MV-4-11 (cell line): ENCODE data around the gene CDKL5.
A peak's percentile ranks its signal among the peaks of the same experiment; 100 is the strongest.

ENCODE experiments used
- DNase-seq: peaks from one replicate; lab custom pipeline; 2025; lab: John Stamatoyannopoulos, UW

Gene CDKL5

DNA sequence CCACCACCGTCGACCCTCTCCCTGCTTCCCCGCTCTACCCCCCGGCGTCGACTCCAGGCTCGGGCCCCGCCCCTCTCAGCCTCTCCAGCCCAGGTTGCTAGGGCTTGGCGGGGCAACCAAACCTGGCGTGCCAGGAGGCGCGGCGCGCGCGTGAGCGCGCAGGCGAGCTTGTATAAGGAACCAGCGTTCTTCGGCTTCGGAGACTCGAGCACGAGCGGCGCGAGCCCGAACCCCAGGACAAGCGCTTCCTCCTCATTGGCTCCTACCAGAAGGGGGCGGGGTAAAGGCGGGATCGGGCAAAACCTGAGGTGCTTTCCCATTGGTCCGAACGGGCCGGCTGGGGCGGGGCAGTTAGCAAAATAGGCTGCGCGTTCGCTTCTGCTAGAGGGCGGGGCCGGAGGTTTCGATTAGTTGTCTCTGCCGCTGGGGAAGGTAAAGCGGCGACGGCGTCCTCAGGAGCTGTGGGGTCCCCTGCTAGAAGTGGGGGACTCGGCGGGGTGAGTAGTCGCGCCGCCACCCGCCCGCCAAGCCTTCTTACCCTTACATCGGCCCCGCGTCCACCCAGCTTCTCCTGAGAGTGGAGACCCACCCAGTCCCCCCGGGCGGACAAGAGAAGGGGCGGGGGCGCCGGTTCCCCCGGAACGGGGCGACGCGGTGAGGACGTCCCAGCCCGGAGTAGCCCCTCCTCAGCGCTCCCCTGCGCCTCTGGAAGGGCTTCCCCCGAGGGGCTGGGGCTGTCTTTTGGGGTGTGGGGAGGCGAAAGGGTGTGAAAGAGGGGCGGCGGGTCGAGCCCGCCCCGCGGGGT, at the start of gene CDKL5:
Gene CDKL5, plus strand, starts transcription at position 410 of the 805 bp plus-strand sequence. CDS start 81,489 bp downstream, outside the sequence.
- DNase-seq = peak; percentile 93

DNA sequence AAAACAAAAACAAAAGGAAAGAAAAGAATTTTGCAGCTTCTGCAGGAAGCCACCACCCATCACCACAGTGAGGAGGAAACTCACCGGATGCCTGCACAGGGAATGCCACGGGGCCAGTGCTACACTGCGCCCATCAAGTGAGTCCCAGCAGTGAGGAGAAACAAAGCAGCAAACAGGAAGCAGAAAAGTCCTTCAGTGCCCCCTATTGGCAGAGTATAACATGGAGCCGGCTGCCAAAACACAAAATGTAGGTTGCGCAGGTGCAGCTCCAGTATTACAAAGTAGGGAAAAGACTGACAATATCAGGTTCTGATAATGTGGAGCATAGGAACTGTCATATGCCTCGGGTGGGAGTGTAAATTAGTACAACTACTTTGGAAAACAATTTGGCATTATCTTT, 47.6 kb upstream of the CDKL5 start:
- DNase-seq = peak; percentile 25

DNA sequence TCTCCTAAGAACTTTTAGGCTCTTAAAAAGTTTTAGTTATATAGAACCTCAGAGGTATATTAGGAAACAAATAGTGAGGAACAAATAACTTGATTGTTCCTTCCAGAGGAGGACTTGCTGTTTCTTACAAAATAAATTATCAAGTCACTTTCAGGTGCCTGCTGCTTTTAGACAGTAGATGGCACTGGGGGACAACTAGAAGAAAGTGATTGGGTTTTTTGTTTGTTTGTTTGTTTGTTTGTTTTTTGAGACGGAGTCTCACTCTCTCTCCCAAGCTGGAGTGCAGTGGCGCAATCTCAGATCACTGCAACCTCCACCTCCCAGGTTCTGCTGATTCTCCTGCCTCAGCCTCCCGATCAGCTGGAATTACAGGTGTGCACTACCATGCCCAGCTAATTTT, 35.4 kb upstream of the CDKL5 start:
- DNase-seq = no peak

DNA sequence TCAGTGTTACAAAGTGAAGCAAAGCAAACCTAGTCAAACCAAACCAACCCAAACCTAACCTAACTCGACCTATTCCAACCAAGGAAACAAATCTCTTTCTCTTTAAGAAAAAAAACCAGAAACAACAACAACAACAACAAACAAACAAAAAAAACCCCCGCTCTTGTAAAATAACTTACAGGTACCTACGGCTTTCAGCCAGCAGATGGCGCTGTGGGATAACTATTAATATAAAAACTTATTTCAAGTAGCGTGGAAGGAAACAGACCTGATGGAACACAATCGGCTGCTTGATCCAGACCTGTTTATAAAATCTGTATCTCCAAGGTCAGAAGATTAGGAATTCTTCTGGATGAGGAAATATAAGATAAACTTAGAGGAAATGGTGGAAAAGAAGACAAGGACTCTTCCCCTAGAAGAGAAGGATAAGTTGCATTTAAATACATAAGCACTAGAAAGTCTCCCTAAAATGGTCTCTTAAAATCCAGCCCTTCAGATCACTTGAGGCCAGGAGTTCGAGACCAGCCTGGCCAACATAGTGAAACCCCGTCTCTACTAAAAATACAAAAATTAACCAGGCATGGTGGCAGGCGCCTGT, 34.4 kb upstream of the CDKL5 start:
- peak; percentile 35 for DNase-seq

DNA sequence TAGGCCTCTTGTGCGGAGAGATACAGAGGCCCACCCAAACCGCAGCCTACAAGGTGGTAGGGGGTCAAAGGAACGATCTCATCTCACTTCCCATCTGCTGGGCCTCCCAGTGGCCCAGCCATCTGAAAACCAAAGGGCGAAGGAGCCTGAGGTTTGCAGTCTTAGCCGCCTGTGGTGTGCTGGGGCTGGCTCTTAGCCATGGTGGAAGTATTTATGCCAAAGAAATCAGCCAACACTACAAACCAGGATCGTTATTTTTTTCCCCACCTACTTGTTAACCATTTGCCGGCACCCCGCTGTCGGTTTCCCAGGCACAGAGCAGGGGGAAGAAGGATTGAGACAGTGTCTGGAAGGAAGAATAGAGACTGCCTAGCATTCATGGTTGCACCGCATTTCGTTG, 30.9 kb upstream of the CDKL5 start:
- no peak for DNase-seq

DNA sequence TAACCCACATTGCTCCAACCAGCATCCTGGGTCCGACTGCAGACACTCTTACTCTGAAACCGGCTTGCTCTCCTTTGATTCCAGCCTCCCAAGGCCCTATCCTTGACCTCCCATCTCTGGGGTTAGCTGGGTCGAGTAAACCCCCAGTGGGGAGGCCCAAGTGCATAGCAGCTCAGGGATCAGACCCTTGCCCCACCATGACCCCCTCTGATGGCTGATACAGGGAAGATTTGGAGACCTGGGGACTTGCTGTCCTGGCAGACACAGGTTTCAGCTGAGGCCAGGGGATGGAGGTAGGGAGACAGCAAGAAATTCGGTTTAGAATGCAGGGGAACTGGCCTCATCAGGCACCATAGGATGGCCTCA, 23.6 kb upstream of the CDKL5 start:
- DNase-seq = no peak

DNA sequence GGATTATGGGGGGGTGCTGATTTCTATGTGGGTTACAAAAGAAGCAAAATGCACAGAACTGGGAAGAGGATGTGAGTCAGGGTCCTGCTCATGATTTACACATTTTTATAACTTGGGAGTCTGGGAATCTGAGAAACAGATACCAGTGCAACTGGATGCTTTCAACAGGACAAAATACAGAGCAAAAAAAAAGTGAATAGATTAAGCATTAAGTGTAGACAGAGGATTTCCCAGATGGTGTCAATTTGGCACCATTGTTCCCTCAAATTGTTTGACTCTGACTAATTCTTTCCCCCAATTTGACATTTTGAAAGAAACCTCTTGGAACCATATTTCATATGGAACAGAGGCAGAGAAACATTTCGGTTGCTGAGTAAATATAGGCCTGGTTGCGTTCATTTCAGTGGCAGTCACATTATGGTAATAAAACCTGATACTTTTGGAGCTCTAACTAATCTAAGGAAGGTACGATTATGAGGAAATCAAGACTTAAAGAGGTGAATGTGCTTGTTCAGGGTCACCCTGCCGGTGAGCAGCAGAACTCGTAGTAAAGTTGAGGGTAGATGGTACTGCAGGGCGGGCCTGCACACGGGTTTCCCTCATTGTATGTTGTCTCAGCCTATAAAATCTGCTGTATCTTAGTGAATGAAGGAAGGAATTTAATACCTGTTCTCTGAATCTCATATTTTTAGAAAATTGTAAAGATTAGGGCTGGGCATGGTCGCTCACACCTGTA, 18.7 kb upstream of the CDKL5 start:
- DNase-seq = no peak

DNA sequence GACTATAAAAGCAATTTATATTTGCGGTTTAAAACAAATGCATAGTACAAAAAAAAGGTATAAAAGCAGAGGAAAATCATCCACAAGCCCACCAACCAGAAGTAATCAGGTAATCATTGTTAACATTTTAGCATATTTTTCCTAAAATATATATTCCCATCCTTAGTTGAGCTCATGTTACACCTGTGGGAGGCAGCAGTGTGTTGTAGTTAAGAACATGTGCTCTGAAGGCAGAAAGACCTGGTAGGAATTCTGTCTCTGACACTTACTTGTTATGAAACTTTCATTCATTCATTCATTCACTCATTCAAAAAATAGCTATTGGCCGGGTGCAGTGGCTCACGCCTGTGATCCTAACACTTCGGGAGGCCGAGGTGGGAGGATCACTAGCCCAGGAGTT, 15.4 kb upstream of the CDKL5 start:
- DNase-seq = peak; percentile 6

DNA sequence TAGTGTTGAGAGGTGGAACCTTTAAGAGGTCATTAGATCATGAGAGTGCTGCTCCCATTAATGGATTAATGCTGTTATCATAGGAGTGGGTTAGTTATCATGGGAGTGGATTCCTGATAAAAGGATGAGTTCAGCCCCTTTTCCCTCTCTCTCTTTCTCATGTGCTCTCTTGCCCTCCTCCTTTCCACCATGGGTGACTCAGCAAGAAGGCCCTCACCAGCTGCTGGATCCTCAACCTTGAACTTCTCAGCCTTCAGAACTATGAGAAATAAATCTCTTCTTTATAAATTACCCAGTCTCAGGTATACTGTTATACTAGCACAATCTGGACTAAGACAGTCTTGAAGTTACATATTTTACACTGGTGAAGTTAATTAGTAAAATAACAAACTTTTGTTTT, 10.0 kb upstream of the CDKL5 start:
- no peak for DNase-seq

DNA sequence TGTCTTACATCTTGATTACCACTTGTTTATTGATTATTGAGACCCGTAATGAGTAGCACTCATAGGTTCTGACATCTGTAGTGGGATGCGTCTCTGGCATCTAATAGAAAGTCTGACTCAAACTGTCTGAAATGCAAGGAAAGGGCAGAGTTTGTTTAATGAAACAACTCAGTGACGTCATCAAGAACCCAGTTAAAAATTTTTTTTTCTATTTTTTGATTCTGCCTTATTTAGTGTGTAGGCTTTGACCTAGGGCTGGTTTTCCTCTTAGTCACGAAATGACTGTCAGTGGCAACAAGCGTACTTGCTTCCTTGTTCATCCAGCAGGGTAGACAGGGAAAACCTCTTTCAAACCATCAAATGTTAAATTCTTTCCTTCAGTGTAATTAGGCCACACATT, 3.1 kb upstream of the CDKL5 start:
- DNase-seq = no peak

DNA sequence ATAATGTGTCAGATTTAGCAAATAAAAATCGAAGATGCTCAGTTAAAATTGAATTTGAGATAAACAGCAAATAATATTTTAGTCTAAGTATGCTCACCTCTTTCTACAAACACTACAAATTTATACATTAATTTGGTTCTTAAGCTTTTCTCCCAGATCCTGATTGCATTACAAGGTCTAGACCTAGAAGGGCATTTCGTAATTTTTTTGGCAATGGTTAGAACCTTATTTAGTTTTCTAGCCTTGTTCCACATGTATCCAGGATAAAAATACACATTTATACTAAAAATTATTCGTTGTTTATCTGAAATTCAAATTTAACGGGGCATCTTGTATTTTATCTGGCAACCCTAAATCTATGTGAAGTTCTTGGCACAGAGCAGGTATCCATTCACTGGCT, 2.5 kb upstream of the CDKL5 start:
- DNase-seq = no peak

DNA sequence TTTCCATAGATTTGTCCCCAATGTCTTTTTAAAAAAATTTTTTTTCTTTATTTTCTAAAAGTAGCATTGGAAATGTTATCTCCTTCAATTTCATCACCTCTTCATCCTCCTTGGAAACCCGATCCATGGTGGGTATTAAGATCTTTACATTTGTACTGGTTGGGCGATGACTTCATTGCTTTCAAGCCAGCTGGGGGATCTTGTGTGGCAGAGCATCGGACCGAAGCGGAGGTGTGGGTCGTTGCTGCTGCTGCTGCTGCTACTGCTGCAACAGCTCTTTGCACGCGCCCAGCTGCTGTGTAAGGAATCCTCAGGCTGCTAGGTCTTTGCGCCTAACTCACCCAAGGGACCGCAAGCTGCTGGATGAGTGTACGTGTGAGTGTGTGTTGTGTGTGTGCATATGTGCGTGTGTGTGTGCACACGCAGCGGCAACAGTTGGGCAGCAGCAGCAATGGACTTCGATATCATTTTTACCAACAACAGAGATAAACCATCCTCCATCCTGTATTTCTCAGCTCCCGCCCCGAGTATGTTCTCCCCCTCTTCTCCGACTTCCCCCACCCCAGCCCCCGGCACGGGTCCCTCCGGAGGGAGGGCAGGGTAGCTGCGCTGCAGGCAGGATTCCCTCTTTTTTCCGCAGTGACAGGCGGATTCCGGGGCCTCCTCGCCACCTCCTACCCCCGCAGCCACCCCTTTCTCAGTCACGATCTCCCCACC, 768 bp upstream of the CDKL5 start:
- no peak for DNase-seq

DNA sequence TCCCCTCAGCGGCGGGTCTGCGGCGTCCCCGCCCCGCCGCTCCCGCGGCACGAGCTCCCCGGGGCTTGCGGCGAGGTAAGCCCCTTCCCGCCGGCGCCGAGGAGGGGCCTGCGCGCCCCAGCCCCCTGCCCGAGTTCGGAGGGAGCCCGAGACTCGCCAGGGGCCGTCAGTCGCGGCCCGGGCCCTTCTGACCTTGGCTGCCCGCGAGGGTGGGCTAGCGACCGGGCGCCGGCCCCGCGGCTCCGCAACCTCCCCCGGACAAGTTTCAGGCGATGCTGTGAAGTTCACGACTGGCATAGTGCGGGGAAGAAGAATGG, 554 bp downstream of the CDKL5 start:
- no peak for DNase-seq

DNA sequence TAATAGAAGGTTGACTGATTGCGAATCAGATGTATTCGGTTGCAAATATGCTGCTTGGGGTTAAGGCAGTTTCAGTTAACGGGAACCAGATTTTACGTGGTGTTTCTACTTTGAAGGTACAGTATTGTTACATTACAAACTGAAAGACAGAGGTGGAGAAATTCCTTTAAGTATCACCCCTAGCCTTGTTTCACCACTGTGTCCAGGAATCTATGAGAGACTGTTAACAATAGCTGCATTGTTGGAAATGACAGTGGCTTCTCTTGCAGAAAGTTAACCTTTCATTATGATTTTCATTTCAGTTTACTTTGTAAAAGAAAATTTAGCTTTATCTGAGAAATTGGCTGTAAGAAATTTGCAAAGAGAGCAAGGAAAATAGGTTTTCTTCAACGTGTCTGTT, 2.6 kb downstream of the CDKL5 start:
- no peak for DNase-seq

DNA sequence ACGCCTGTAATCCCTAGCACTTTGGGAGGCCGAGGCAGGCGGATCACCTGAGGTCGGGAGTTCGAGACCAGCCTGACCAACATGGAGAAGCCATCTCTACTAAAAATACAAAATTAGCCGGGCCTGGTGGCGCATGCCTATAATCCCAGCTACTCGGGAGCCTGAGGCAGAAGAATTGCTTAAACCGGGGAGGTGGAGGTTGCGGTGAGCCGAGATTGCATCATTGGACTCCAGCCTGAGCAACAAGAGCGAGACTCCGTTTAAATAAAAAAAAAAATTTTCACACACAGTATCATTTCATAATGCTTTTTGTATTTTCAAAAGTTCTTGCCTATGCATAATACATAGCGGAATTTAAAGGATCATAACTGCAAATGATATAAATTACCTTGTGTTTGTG, 7.9 kb downstream of the CDKL5 start:
- peak; percentile 41 for DNase-seq

DNA sequence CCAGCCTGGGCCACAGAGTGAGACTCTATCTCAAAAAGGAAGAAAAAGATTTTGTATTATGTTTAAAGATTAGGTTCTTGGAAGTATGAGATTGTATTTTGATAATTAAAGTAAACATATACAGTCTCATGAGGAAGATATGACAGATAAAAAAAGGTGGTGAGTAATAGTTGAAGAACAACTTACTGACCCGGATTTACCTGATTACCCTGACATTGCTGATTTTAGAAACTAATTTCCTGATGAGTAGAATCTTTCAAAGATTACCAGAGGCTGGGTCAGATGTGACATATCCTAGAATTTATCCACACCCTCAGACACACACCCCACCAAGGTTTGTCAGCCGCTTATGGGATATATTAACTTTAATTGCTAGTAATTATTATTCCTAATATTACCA, 9.5 kb downstream of the CDKL5 start:
- no peak for DNase-seq

DNA sequence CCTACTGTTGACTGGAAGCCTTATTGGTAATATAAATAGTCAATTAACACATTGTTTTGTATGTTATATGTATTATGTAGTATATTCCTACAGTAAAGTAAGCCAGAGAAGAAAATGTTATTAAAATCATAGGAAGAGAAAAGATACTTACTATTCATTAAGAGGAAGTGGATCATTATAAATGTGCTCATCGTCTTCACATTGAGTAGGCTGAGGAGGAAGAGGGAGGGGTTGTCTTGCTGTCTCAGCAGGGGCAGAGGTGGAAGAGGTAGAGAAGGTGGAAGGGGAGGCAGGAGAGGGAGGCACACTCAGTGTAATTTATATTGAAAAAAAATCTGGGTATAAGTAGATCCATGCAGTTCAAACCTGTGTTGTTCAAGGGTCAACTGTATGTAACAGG, 10.6 kb downstream of the CDKL5 start:
- DNase-seq = no peak

DNA sequence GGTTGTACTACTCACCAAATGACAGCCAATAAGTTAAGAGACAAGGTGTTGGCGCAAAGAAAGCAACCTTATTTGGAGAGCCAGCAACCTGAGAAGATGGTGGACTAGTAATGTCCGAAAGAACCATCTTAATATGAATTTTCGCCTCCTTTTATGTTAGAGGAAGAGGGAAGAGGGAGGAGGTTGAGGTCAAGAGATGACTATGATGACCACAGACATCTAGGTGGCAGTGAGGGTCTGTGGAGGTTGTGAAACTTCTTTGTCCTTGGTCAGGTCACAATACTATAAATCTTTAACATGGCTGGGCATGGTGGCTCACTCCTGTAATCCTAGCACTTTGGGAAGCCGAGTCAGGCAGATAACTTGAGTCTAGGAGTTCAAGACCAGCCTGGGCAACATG, 15.4 kb downstream of the CDKL5 start:
- DNase-seq = no peak

DNA sequence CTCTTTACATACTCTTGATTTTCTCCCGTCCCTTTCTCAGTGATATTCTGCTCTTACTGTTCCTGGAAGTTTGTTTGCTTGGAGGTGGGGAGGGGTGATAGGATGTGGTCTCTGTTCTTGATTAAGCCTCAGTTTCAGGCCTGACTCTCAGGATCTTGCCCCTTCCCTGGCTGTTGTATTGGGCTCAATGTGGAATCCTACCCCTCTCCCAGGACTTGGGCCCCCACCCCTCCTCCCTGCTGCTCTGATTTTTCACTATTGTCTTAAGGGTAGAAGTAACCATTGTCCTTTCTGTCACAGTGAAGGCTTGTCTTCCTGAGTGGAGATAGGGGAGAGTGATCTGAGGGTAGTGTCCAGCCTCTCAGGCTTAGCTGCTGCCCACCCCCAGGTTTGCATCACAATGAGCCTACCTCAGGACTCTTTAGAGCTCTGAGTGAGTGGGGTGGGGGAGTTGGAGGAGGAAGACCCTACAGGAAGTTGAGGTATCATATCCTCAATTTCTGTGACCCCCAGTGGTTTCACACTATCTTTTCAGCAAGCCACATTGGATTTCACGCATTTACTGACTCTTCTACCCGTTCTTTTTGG, 16.5 kb downstream of the CDKL5 start:
- no peak for DNase-seq

DNA sequence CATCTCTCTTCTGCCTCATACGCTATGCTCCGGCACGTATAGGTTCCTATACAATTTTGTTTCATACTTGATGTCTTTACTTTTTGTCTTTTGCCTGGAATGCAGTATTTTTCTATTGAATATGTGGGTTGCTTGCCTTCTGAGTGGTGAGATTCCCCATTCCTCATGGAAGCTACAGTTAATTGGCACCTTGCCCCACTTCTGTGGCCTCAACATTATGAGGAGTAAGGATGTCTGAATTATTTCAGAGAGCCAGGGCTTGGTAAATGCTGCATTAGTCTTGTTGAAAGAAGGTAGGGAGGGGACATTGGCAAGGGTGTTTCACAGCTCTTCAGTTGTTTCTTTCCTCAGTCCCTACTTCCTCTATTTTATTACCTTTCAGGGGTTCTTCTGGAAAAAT, 23.0 kb downstream of the CDKL5 start:
- DNase-seq = no peak

DNA sequence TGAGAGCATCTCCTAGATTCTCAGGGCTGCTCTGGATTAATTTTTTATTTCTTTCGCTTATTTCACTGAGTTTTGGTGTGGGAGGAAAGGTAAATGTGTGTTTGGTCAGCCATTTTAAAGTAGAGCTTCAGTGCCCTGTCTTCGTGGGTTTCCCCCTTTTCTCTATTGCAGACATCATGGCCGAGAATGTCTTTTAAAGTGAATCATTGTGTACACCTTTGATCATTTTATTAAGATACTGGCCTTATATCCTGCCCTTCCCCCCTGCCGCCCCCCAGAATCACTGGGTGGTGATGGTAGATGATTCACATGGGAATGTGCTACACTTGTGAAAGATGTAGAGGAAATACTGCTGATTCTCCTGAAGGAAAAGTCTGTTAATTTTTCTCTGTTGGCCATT, 23.8 kb downstream of the CDKL5 start:
- DNase-seq = no peak

DNA sequence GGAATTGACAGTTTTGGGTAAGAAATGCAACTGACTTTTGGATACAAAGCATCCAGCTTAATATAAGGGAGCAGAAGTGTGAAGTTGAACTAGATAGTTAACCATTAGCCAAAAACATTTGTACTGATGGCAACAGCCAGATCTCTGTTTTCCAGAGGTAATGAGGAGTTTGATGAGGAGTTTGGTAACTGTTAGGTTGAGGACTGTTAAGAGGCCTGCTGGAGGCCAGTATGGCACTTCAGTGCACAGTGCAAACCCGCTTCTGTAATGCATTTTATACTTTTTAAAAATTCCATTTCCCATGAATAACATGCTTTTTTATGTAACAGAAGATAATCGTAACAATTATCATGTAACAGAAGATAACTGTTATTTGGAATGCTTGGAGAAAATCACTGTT, 30.0 kb downstream of the CDKL5 start:
- no peak for DNase-seq
